Measurements from ENCODE around the gene PDE4A. TPM values are rescaled to one million over a fixed set of nuclear protein-coding genes. Genes with fewer than 3 reads are reported as not detected.

PDE4A gene
- total RNA-seq, 1 experiment from 2014 or later: 0.42 TPM

DNA sequence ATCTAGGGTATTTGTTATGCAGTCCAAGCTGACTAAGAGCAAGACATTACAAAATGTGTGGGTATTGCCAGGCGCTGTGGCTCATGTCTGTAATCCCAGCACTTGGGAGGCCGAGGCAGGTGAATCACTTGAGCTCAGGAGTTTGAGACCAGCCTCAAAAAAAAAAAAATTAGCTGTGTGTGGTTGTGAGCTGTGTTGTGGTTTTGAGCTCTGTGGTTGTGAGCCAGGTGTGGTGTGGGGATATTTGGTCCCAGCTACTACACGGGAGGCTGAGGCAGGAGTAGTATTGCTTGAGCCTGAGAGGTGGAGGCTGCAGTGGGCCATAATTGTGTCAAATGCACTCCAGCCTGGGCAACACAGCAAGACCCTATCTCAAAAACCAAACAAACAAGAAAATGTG lies 88.4 kb downstream of the PDE4A start:
- Mint-ChIP-seq H3K36me3 (ENCODE audit: insufficient read depth, unreplicated experiment) (no peaks in the 10 kb centered on the region), H3K27me3 (ENCODE audit: insufficient read depth, unreplicated experiment) (no peaks in the 10 kb centered on the region), H3K9me3 (ENCODE audit: unreplicated experiment) (no peaks in the 10 kb centered on the region), H3K27ac (ENCODE audit: low read depth, unreplicated experiment) (no peak overlapping the region), H3K4me1 (ENCODE audit: insufficient read depth, unreplicated experiment) (no peaks in the 10 kb centered on the region), H3K4me3 (ENCODE audit: unreplicated experiment) (no peak overlapping the region)
- TF ChIP-seq, protein P1, sequence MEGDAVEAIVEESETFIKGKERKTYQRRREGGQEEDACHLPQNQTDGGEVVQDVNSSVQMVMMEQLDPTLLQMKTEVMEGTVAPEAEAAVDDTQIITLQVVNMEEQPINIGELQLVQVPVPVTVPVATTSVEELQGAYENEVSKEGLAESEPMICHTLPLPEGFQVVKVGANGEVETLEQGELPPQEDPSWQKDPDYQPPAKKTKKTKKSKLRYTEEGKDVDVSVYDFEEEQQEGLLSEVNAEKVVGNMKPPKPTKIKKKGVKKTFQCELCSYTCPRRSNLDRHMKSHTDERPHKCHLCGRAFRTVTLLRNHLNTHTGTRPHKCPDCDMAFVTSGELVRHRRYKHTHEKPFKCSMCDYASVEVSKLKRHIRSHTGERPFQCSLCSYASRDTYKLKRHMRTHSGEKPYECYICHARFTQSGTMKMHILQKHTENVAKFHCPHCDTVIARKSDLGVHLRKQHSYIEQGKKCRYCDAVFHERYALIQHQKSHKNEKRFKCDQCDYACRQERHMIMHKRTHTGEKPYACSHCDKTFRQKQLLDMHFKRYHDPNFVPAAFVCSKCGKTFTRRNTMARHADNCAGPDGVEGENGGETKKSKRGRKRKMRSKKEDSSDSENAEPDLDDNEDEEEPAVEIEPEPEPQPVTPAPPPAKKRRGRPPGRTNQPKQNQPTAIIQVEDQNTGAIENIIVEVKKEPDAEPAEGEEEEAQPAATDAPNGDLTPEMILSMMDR (IDR thresholded peaks at IDR 0.05; ENCODE audit: unreplicated experiment): no peak
- intact Hi-C loops (cut with micrococcal nuclease): no loop called here
- CTCF ChIA-PET: interaction anchor here (0.6 to 2.0 kb wide), 10 partner anchors 10 to 137 kb away, joined by 3 to 8 read pairs (median 3); no protein-coding TSS in a partner anchor
- no TSS peak for BruUV-seq (replicated peaks)
- POLR2A ChIA-PET: interaction anchor here (1.1 to 1.3 kb wide), 2 partner anchors 23 to 32 kb away, joined by 4 read pairs; no protein-coding TSS in a partner anchor
- peak; percentile 31 for DNase-seq (ENCODE audit: unreplicated experiment)

DNA sequence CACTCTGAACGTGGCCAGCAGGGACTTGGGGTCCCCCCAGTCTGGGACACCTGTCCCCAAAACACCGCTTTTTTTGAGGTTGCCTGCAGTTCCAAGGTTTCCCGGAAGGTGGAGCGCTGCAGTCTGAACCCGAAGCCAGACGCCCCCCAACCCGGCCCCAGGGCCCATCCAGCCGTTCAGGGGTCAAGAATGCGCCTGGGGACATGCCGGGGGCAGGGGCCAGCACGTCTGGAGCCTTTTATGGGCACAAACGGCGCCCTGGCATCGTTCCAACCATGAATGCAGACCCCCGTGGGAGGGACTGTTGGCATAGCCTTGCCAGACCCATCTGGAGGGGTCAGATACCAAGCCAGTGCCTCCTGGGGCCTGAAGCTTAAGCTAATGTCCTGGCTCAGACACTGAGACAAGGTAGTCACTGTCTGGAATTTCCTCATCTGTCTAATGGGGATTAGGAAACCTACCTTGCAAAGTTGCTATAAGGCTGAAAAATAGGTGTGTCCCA lies 90.0 kb downstream of the PDE4A start:
- CTCF ChIA-PET: interaction anchor here (0.6 to 1.7 kb wide), 8 partner anchors 10 to 150 kb away, joined by 3 to 5 read pairs (median 3); no protein-coding TSS in a partner anchor
- peak; percentile 63 for DNase-seq (ENCODE audit: unreplicated experiment)
- H3K4me3 Mint-ChIP-seq (ENCODE audit: unreplicated experiment): no peak overlapping the region
- H3K27ac Mint-ChIP-seq (ENCODE audit: low read depth, unreplicated experiment): no peak overlapping the region
- intact Hi-C loops (cut with micrococcal nuclease): no loop called here
- no peaks in the 10 kb centered on the region for H3K36me3 Mint-ChIP-seq (ENCODE audit: insufficient read depth, unreplicated experiment)
- no peaks in the 10 kb centered on the region for H3K27me3 Mint-ChIP-seq (ENCODE audit: insufficient read depth, unreplicated experiment)
- TF ChIP-seq, protein P1 (IDR thresholded peaks at IDR 0.05; ENCODE audit: unreplicated experiment): peak; percentile 68
- H3K4me1 Mint-ChIP-seq (ENCODE audit: insufficient read depth, unreplicated experiment): no peaks in the 10 kb centered on the region
- POLR2A ChIA-PET: interaction anchor here (0.6 to 1.2 kb wide), 2 partner anchors 14 to 25 kb away, joined by 3 to 4 read pairs; no protein-coding TSS in a partner anchor
- no peaks in the 10 kb centered on the region for H3K9me3 Mint-ChIP-seq (ENCODE audit: unreplicated experiment)
- no TSS peak for BruUV-seq (replicated peaks)

DNA sequence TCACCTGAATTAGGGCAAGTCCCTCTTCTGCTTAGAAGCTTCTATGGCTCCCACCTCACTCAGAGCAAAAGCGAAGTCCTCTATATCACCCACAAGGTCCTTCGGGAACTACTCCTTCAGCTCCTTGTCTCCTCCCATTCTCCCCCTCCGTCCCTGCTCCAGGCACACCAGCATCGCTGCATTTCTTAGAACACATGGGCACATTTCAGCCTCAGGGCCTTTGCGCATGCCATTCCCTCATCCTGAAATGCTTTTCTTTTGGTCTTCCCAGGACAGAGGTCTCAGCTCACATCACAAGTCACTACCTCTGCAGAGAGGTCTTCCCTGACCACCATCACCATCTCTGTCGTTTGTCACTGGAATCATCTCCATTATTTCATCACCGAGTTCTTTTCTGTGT lies 92.9 kb downstream of the PDE4A start:
- TF ChIP-seq, protein P1 (IDR thresholded peaks at IDR 0.05; ENCODE audit: unreplicated experiment): no peak
- no peak for DNase-seq (ENCODE audit: unreplicated experiment)
- intact Hi-C loops (cut with micrococcal nuclease): no loop called here
- Mint-ChIP-seq H3K27me3 (ENCODE audit: insufficient read depth, unreplicated experiment) (peaks cover 6% of the 10 kb centered on the region), H3K4me1 (ENCODE audit: insufficient read depth, unreplicated experiment) (no peaks in the 10 kb centered on the region), H3K4me3 (ENCODE audit: unreplicated experiment) (no peak overlapping the region), H3K36me3 (ENCODE audit: insufficient read depth, unreplicated experiment) (no peaks in the 10 kb centered on the region), H3K9me3 (ENCODE audit: unreplicated experiment) (no peaks in the 10 kb centered on the region), H3K27ac (ENCODE audit: low read depth, unreplicated experiment) (no peak overlapping the region)
- ChIA-PET POLR2A (no interaction called here), CTCF (interaction anchor here (0.6 to 2.1 kb wide), 2 partner anchors 28 to 42 kb away, joined by 3 to 5 read pairs; no protein-coding TSS in a partner anchor)
- no TSS peak for BruUV-seq (replicated peaks)

DNA sequence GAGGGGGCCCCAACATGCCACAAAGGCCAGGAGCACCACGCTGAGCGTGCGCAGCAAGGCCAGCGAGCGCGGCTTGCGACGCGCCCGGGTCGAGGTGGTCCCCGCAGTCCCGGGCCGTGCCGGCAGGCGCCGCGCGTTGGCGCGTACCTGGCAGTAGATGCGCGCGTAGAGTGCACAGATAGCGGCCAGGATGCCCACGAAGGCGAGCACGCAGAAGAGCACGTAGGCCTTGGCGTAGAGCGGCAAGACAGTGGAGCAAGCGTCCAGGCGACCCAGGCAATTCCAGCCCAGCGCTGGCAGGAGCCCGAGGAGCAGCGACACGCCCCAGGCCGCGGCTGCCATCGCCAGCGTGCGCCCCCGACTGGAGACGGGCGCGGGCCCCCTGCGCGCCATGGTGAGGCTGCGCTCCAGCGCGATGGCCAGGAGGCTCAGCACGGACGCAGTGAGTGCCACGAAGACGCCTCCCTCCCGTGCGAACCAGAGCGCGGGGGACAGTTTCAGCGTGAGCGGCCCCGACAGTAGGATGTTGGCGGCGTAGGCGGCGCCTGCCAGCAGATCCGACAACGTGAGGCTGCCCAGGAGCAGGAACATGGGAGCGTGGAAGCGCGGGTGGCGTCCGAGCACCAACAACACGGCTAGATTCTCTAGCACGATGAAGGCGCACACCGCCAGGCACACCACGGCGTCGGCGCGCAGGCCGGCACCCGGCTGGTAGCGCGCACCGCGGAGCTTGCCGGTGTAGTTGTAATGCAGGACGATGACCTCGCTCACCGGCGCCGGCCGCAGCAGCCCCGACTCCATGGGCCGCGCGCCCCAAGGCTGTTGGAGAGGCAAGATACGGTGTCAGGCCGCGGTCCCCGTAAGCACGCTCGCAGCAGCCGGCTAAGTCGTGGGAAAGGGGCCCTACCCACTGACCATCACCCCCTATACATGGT lies 94.1 kb downstream of the PDE4A start:
- Mint-ChIP-seq H3K4me1 (ENCODE audit: insufficient read depth, unreplicated experiment) (no peaks in the 10 kb centered on the region), H3K36me3 (ENCODE audit: insufficient read depth, unreplicated experiment) (no peaks in the 10 kb centered on the region), H3K9me3 (ENCODE audit: unreplicated experiment) (no peaks in the 10 kb centered on the region), H3K4me3 (ENCODE audit: unreplicated experiment) (no peak overlapping the region), H3K27me3 (ENCODE audit: insufficient read depth, unreplicated experiment) (peaks cover 18% of the 10 kb centered on the region), H3K27ac (ENCODE audit: low read depth, unreplicated experiment) (no peak overlapping the region)
- no TSS peak for BruUV-seq (replicated peaks)
- ChIA-PET CTCF (no interaction called here), POLR2A (no interaction called here)
- intact Hi-C loops (cut with micrococcal nuclease): no loop called here
- DNase-seq (ENCODE audit: unreplicated experiment): no peak
- TF ChIP-seq, protein P1 (IDR thresholded peaks at IDR 0.05; ENCODE audit: unreplicated experiment): no peak
